K562 (cell line): ENCODE results near the gene UPK3BL1. TPM values are rescaled to one million over a fixed set of nuclear protein-coding genes. Genes with fewer than 3 reads are reported as not detected.
"Not testable (repeated sequence)": the region's sequence is repeated elsewhere in the genome, so short reads cannot be mapped to it uniquely, and the experiment has no call there.

Experiments used
- ATAC-seq: fragments of 200-7000 bp; cut with Tn5 transposase; 3 replicates; pipeline ENCODE4 v1.9.1; 2020; ENCODE audit warnings: moderate library complexity
- BruUV-seq: library from RNA; stranded (reverse); fragments of 400-500 nt; replicated peaks from 2 replicates; lab custom pipeline; 2021; lab: Mats Ljungman, UMichigan
- CTCF ChIA-PET: fragments of 300-600 bp; formaldehyde crosslinking; extraction: SDS; loops from one replicate; lab custom pipeline; 2021; ENCODE audit warnings: low intra/inter-chr PET ratio; lab: Yijun Ruan, JAX
- POLR2A ChIA-PET: fragments of 300-600, 350-650 bp; sonication (Branson Sonifier 250); formaldehyde crosslinking; extraction: SDS; loops from one replicate; lab custom pipeline; 2021; ENCODE audit warnings: antibody characterized with exemption, inconsistent platforms; lab: Yijun Ruan, JAX
- DNase-seq, 4 experiments: peaks; one replicate each; pipeline versions ENCODE4 v3.0.0 to v3.0.0-alpha.2; 2011 to 2018; ENCODE audit warnings: low spot score in 3 of 4, mixed read lengths in 3 of 4; ENCODE audit errors: extremely low read depth in 1 of 4
- FAIRE-seq: peaks from 2 replicates; lab custom pipeline; 2011; peaks lifted over from hg19 to GRCh38; lab: Jason Lieb, UNC
- H2AFZ ChIP-seq: 2 replicates; pipeline ENCODE4 v1.6.0; 2011; ENCODE audit warnings: low read depth, low read length, control low read depth, inconsistent platforms
- H3K27ac ChIP-seq: fragments of 200-600 bp; 3 replicates; pipeline ENCODE4 v1.8.0; 2011; ENCODE audit warnings: low read depth, mild to moderate bottlenecking, control low read depth, inconsistent platforms, low read length, moderate library complexity, mixed read lengths; ENCODE audit errors: extremely low read depth
- H3K27me3 ChIP-seq, 2 experiments: fragments of 300-600 bp in 1 of 2; 2 replicates in 1 of 2; 3 replicates in 1 of 2; pipeline versions ENCODE4 v1.6.0 to v1.8.0; 2011; ENCODE audit warnings: inconsistent platforms in 2 of 2, low read length in 2 of 2, mild to moderate bottlenecking in 1 of 2, mixed read lengths in 1 of 2, moderate library complexity in 1 of 2; ENCODE audit not compliant: control insufficient read depth in 2 of 2, insufficient read depth in 2 of 2
- H3K36me3 ChIP-seq: fragments of 300-600 bp; 3 replicates; pipeline ENCODE4 v1.8.0; 2011; ENCODE audit warnings: mild to moderate bottlenecking, low read length, inconsistent platforms; ENCODE audit not compliant: control insufficient read depth, insufficient read depth
- H3K4me1 ChIP-seq, 2 experiments: fragments of 200-600 bp in 1 of 2; replicated peaks in 1 of 2; 2 replicates in 1 of 2; 3 replicates in 1 of 2; pipeline versions ENCODE4 v1.5.1 to v1.8.0; 2011; ENCODE audit warnings: inconsistent platforms in 2 of 2, low read length in 2 of 2, mild to moderate bottlenecking in 1 of 2, mixed read lengths in 1 of 2, moderate library complexity in 1 of 2; ENCODE audit not compliant: control insufficient read depth in 2 of 2, insufficient read depth in 2 of 2
- H3K4me2 ChIP-seq: 2 replicates; pipeline ENCODE4 v1.6.1; 2011; ENCODE audit warnings: low read length, control low read depth, inconsistent platforms, mixed read lengths; ENCODE audit not compliant: insufficient read depth
- H3K4me3 ChIP-seq: fragments of 200-600 bp; sonication (generic), shearing (Covaris generic); 2 replicates; pipeline ENCODE4 v1.5.1; 2016; ENCODE audit warnings: control low read depth, inconsistent platforms
- H3K79me2 ChIP-seq: fragments of 200-600 bp; 3 replicates; pipeline ENCODE4 v1.8.0; 2011; ENCODE audit warnings: low read length, inconsistent platforms; ENCODE audit not compliant: control insufficient read depth, insufficient read depth
- H3K9ac ChIP-seq, 2 experiments: 2 replicates each; pipeline versions ENCODE4 v1.6.0 to v1.6.1; 2011; ENCODE audit warnings: low read depth in 2 of 2, low read length in 2 of 2, control low read depth in 1 of 2, inconsistent platforms in 1 of 2, mild to moderate bottlenecking in 1 of 2, mixed read lengths in 1 of 2; ENCODE audit not compliant: insufficient read depth in 1 of 2
- H3K9me1 ChIP-seq: one replicate; pipeline ENCODE4 v1.6.0; 2011; ENCODE audit warnings: inconsistent platforms, mild to moderate bottlenecking, low read length, moderate library complexity; ENCODE audit not compliant: control insufficient read depth, insufficient read depth
- H3K9me3 ChIP-seq: replicated peaks from 2 replicates; pipeline ENCODE4 v1.5.1; 2011; ENCODE audit warnings: low read depth, low read length, inconsistent platforms; ENCODE audit not compliant: control insufficient read depth, insufficient read depth
- H4K20me1 ChIP-seq: replicated peaks from 2 replicates; pipeline ENCODE4 v1.6.1; 2011; ENCODE audit warnings: low read length, inconsistent platforms, mixed read lengths; ENCODE audit not compliant: control insufficient read depth, insufficient read depth
- VEZF1 ChIP-seq: fragments of 200-800 bp; sonication (Bioruptor generic); IDR thresholded peaks from 2 replicates; pipeline ENCODE4 v1.6.1; 2017; ENCODE audit warnings: missing genetic modification characterization, missing compliant biosample characterization
- ZBTB7A ChIP-seq: IDR thresholded peaks from 2 replicates; pipeline ENCODE4 v1.6.1; 2011; ENCODE audit warnings: low read depth, mild to moderate bottlenecking, low read length, moderate library complexity, borderline replicate concordance; ENCODE audit not compliant: control insufficient read depth
- WGBS: fragments of 100-300 bp; shearing (Covaris generic); methylation state at CpG from one replicate; pipeline ENCODE4 v1.1.6; 2016; ENCODE audit warnings: low coverage, mixed read lengths; ENCODE audit not compliant: insufficient coverage; ENCODE audit errors: missing lambda C conversion rate; 5-methylcytosine and 5-hydroxymethylcytosine counted together
- in situ Hi-C: fragments of 300-500 bp; cut with MboI; formaldehyde crosslinking; loops from 4 replicates; pipeline ENCODE4 v1.15.0; 2018; ENCODE audit warnings: inconsistent platforms, mixed read lengths
- intact Hi-C: fragments of 100-400 bp; cut with micrococcal nuclease; formaldehyde crosslinking; loops from 2 replicates; pipeline ENCODE4 v1.14.2; 2022
- polyA plus RNA-seq, 8 experiments: library from polyadenylated mRNA; depleted of rRNA in 4 of 8; stranded (reverse) in 5 of 8; unstranded in 3 of 8; fragments of >200 nt; fragmentation: Nextera tagmentation in 2 of 8; fragmentation: Illumina TruSeq in 1 of 8; extraction: Ambion mirVana in 2 of 8; extraction: Trizol in 1 of 8; gene quantifications; 2 replicates each; pipeline versions ENCODE4 v1.2.1 to v1.2.3, GENCODE V29; 2011 to 2014; ENCODE audit warnings: inconsistent platforms in 1 of 8, missing spikeins in 1 of 8
- total RNA-seq, 7 experiments: library from RNA; depleted of rRNA in 6 of 7; stranded (reverse); fragments of >200 nt in 6 of 7; fragmentation: Illumina TruSeq in 2 of 7; extraction: Trizol in 2 of 7; gene quantifications; 2 replicates each; pipeline versions ENCODE4 v1.2.1 to v1.2.3, GENCODE V29; 2011 to 2021; ENCODE audit warnings: low replicate concordance in 1 of 7

UPK3BL1 gene
- total and polyA plus RNA-seq, 9 of the 15 experiments (the other 6 are each of a cell fraction or from before 2014, with no cell fraction given), result 3.9 to 36.3 (median 15.6) TPM

- H3K27ac ChIP-seq, H3K36me3 ChIP-seq, BruUV-seq, H3K4me1 ChIP-seq, H3K27me3 ChIP-seq, intact Hi-C loops, H3K9me1 ChIP-seq, H3K9me3 ChIP-seq, H3K79me2 ChIP-seq, CTCF ChIA-PET, H3K9ac ChIP-seq, H4K20me1 ChIP-seq, POLR2A ChIA-PET: not testable (repeated sequence)
- in situ Hi-C loops, result loop anchor here (5.0 kb wide), 1 partner anchor 94 kb away; no protein-coding TSS in a partner anchor
- DNase-seq, result peak in 1 of 4 experiments; percentile 30
- 0% methylated on average over 10 of the region's 62 CpGs for WGBS
- ATAC-seq, result peak; percentile 99
- H2AFZ ChIP-seq, result 0 out of 2 replicates have a peak within 1 kb of the TSS, but pooled peaks have one; percentile 66
- TF ChIP-seq ZBTB7A (peak; percentile 24; the same call in 1 of the 2 replicates), VEZF1 (peak; percentile 57)
- FAIRE-seq, result peak; percentile 48
- H3K4me3 ChIP-seq, result peak within 1 kb of the TSS; percentile 22; the same call in 1 of the 2 replicates
- H3K4me2 ChIP-seq, result peak within 1 kb of the TSS; percentile 60
Measured at GRCh38 chr7:102616507-102617125, 26.0 kb downstream of the UPK3BL1 start, which contains the start of gene RASA4. Gene RASA4, minus strand, starts transcription at chr7:102616756. Its CDS starts 67 bp downstream, at chr7:102616689.

DNA sequence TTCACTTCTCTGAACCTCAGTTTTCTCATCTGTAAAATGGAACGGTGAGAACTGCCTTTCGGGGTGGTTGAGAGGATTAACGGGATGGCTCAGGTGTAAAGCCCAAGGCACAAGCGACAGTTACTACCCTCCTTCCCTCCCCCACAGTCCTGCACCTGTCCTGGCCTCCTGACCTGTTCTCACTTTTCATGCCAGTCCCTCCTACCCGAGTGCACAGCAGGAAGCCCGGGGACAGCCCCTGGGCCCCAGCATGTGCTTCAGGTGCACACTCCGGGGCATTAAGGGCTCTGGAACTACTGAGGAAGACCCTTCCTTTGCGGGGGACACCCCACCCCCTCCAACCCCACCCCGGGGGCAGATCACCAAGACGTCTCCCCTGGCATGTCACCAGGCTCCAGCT, 26.7 kb downstream of the UPK3BL1 start:
- no CpG with 5 or more reads among the region's 10 CpGs for WGBS
- H3K36me3 ChIP-seq, H3K9me1 ChIP-seq, H3K4me2 ChIP-seq, H2AFZ ChIP-seq, ATAC-seq, H3K27me3 ChIP-seq, intact Hi-C loops, CTCF ChIA-PET, H3K27ac ChIP-seq, H4K20me1 ChIP-seq, BruUV-seq, H3K4me1 ChIP-seq, H3K4me3 ChIP-seq, H3K9me3 ChIP-seq, POLR2A ChIA-PET, H3K9ac ChIP-seq, FAIRE-seq, DNase-seq, H3K79me2 ChIP-seq: not testable (repeated sequence)
- in situ Hi-C loops, result loop anchor here (5.0 kb wide), 1 partner anchor 94 kb away; no protein-coding TSS in a partner anchor

DNA sequence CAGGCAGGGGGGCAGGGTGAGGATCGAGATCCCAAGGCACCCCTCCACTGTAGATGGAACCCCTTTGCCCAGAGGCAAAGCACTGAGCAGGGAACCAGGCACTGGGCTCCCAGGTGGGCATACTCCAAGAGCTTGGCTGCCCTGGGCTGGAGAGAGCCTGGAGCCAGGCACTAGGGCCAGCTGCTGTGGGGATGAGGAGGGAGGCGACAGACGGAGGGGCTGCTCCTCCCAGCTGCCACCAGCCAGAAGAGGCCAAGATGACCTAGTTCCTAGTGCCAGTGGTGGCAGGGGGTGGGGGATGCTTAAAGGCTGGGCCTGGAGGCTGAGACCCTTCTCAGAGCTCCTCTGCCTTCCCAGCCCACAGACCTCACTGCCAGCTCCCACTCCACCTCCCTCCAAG, 27.7 kb downstream of the UPK3BL1 start:
- H3K9me1 ChIP-seq, BruUV-seq, POLR2A ChIA-PET, H3K79me2 ChIP-seq, CTCF ChIA-PET, H3K4me3 ChIP-seq, H3K27ac ChIP-seq, ATAC-seq, DNase-seq, H3K4me2 ChIP-seq, H4K20me1 ChIP-seq, H3K9me3 ChIP-seq, FAIRE-seq, intact Hi-C loops, H3K27me3 ChIP-seq, H3K9ac ChIP-seq, H3K4me1 ChIP-seq, H2AFZ ChIP-seq, H3K36me3 ChIP-seq: not testable (repeated sequence)
- WGBS, result no CpG with 5 or more reads among the region's 3 CpGs
- in situ Hi-C loops, result loop anchor here (5.0 kb wide), 1 partner anchor 93 kb away; no protein-coding TSS in a partner anchor
